Fibroblast of gingiva (primary cell): ENCODE results near the gene RSF1.

Experiments
- DNase-seq: peaks from one replicate; pipeline ENCODE4 v3.0.0-alpha.2; 2011; ENCODE audit warnings: low read depth

RSF1 gene

GRCh38 chr11:77801477-77801876, 19.0 kb downstream of the RSF1 start:
- no peak for DNase-seq

- no peak for DNase-seq
These were observed 20.1 kb downstream of the RSF1 start for GRCh38 chr11:77800449-77800848.

- DNase-seq = peak; percentile 40
These were observed 21.2 kb downstream of the RSF1 start for GRCh38 chr11:77799338-77799737.

- DNase-seq = no peak
These were observed 26.6 kb downstream of the RSF1 start for GRCh38 chr11:77793972-77794371.

GRCh38 chr11:77791301-77791700, 29.2 kb downstream of the RSF1 start:
- DNase-seq = no peak

DNA sequence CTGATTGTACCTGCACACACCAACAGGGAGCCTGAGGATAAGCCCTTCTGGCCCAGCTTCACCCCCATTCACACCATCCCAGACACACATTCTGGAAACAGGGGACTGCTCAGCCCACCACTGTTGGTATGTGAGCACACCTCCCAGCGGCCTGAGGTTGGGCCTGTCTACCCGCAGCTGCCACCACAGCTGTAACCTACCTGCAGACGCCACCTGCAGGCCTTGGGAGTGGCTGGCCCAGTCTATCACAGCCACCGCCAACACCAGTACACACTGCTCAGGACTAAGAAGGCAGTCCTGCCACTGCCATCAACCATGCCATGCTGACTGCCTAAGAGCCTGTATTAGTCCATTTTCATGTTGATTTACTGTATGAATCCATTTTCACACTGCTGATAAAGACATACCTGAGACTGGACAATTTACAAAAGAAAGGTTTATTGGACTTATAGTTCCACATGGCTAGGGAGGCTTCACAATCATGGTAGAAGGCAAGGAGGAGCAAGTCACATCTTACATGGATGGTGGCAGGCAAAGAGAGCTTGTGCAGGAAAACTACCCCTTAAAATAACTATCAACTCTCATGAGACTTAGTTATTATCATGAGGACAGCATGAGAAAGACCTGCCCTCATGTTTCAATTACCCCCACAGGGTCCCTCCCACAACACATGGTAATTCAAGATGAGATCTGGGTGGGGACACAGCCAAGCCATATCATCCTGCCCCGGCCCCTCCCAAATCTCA, 30.6 kb downstream of the RSF1 start:
- no peak for DNase-seq

- DNase-seq = no peak
These were observed 31.3 kb downstream of the RSF1 start for GRCh38 chr11:77789061-77789730.

DNA sequence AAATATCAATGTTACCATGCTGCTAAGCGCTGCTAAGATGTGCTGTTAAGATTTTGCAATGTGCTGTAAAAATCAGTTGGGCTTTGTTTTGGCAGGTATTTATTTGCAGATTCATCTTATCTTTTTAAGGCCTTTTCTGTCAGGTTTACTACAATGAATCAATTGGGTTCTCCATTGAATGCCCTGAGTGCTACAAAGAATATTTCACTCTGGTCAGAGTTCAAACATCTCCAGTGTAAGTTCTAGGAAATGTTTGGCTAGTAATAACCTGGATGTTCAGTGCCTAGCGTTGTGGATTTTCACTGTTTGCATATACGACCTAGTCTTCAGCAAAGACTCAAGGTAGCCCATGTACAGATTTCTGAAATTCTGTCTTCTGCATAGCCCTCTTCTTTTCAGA, 36.0 kb downstream of the RSF1 start:
- peak; percentile 19 for DNase-seq

DNA sequence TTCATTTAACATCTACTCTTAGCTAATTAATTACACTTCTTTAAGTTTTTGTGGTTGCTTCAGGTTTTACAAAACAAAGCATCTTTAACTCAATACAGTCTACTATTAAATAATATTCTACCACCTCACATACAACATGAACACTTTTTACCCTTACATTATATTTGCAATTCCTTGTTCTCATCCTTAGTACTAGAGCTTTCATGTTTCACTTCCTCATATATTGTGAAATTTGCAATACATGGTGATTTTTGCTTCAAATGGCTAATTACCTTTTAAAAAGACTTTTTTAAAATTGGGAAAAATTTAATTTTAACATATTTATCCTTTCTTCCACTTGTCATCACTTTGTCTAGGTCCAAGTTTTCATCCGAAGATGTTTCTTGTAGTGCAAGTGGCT, 37.5 kb downstream of the RSF1 start:
- no peak for DNase-seq

- DNase-seq = no peak
These were observed 40.6 kb downstream of the RSF1 start for GRCh38 chr11:77779935-77780334.

GRCh38 chr11:77778549-77778948, 42.0 kb downstream of the RSF1 start:
- no peak for DNase-seq

DNA sequence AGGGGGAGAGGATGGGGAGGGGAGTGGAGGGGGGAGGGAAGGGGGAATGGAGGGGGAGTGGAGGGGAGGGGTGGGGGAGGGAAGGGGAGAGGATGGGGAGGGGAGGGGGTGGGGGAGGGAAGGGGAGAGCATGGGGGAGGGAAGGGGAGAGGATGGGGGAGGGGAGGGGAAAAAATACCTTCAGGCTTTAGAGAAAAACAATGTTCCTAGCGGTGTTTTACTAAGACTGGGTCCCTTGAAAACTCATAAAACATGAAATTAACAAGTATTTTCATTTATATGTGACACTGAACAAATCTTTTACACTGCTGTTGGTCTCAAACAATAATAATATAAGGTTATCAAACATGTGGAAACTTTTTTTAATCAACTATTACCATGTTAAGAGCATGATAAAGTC, 42.4 kb downstream of the RSF1 start:
- DNase-seq = no peak

DNA sequence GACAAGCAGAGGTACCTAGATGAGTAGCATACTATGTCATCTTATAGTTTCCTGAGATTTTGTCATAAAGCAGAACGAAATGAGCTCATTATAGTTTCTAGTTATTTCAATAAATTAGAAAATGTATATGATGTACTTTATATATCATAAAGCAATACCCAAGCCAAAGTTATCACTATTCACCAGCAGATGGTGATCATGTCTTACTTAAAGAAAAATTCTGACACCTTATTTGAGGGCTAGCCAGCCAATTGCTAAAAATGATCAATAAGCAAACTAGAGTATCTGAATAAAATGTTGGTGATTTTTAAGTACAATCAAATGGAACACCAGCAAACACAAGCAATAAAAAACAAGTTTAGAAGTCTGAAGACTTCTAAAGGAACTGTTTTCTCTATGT, 44.1 kb downstream of the RSF1 start:
- no peak for DNase-seq

DNA sequence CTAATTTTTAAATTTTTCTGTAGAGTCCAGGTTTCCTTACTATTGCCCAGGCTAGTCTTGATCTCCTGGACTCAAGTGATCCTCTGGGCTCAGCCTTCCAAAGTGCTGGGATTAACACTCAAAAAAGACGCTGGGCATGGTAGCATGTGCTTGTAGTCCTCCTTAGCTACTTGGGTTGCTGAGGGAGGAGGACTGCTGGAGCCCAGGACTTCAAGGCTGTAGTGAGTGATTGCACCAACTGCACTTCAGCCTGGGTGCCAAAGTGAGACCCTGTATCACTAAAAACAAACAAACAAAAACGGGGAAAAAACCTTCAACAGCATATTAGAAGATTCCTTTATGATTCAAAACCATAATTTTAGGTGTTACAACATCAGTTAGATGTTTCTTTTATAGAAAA, 44.6 kb downstream of the RSF1 start:
- no peak for DNase-seq

DNA sequence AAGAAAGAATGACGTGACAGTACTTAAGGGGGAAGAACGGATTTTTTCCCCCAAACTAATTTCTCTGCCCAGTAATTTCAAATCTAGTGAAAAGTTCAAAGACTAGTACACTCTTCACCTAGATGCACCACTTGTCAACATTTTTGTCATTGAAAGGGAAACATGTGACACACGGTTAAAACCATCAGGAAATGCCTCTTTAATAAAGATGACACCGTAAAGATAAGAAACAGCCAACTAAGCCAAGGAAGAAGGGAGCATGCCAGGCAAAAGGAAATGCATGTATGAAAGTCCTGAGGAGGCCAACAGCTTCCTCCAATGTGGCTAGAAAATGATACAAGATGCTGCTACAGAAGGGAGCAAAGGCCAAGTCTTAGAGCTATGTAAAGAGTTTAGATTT, 49.4 kb downstream of the RSF1 start:
- no peak for DNase-seq

- DNase-seq = no peak
These were observed 49.9 kb downstream of the RSF1 start for GRCh38 chr11:77770629-77771028.

GRCh38 chr11:77762426-77762825, 58.1 kb downstream of the RSF1 start:
- DNase-seq = no peak

DNA sequence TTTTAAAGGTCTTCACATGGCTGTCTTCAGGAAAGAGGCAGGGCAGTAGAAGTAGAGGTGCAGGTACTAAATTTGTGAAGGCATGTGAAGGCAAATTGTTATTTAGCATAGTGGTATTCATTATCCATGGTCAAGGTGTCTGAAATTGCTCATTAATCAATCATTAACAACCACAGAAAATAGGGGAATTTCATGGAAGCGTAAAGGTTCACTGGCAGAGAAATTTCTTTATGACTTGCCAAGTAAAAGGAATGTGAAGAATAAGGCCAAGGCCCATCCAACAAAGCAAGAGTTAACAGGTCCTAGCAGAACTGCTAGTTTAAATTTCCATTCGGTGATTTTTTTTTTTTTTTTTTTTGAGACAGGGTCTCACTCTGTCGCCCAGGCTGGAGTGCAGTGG, 59.0 kb downstream of the RSF1 start:
- no peak for DNase-seq

DNA sequence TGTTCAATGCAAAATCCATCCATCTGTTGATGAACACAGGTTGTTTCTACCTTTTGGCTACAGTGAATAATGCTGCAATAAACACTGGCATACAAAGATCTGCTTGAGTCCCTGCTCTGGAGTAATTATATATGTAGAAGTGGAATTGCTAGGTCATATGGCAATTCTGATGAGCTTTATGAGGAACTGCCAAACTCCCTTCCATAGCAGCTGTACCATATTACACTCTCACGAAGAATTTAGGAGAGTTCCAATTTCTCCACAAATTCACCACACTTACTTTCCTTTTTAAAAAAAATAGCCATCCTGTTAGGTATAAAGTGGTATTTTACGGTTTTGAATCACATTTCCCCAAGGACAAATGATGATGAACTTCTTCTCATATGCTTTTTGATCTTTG, 62.2 kb downstream of the RSF1 start:
- DNase-seq = no peak

DNA sequence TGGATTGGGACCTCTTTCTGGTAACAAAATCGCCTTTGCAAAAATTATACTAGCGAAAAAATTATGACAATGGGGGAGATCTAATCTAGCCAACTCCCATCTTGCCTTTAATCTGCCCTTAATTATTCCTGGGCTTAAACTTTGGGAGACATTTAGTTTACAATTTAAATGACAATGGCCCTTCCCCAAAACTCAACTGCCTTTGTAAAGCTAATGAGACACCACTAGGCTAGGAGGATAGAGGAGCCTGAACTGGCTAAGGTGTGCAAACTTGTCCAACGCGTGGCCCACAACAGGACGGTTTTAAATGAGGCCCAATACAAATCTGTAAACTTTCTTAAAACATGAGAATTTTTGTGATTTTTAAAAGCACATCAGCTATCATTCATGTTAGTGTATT, 67.3 kb downstream of the RSF1 start:
- no peak for DNase-seq

GRCh38 chr11:77752516-77752915, 68.0 kb downstream of the RSF1 start:
- no peak for DNase-seq

DNA sequence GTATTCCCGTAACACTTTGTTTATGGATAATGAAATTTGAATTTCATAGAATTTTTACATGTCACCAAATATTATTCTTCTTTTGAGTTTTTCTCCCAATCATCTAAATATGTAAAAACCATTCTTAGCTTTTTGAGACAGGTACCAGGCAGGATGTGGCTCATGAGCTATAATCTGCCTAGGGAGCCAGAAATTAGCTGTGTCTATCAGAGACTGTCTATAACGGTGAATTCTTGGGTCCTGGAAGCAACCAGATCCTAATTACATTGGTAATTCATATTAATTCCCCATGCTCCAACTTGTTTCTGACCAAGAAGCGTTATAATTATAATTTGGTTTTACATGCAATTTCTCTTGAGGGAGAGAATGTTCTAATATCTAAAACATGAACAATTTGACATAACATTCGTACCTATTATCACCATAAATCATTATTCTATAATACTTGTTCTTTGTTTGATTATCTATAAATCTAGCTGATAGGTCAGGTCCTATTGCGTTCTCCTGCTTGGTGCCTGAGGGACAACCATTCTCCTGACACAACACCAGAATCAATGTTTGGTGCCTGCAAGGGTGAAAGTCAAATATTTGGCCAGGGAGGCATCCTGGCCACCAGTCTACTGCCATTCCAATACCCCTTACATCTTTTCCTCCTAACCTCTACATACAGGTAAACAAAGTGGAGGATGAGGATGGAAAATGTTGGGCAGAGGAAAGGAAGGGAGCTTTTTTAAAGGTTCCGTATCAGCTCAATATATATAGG, 69.9 kb downstream of the RSF1 start:
- no peak for DNase-seq

DNA sequence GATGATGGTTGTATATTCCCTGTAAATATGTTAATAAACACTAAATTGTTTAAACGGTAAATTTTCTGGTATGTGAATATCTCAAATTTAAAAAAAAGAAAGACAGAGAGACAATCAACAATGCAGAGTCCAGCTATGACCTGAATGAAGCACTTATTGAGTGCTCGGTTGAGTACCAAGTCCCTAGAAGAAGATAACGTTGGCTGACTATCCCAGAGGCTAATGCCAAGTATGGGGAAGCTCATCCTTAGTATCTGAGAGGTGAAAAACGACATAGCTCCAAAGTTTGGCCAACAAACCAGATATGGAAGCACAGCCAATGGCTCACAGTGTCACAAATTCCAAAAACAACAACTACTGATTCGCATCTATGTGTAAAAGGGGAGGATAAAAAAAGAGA, 71.3 kb downstream of the RSF1 start:
- no peak for DNase-seq
